HepG2 (cell line): ENCODE data around the gene ABHD18. TPM values are rescaled to one million over a fixed set of nuclear protein-coding genes. Genes with fewer than 3 reads are reported as not detected.
"Not testable (repeated sequence)": the region's sequence is repeated elsewhere in the genome, so short reads cannot be mapped to it uniquely, and the experiment has no call there.

ENCODE experiments used
- ATAC-seq: fragments of 200-7000 bp; cut with Tn5 transposase; 3 replicates; pipeline ENCODE4 v1.9.1; 2020; ENCODE audit warnings: mild to moderate bottlenecking, moderate library complexity
- BruUV-seq: library from RNA; stranded (reverse); fragments of 400-500 nt; replicated peaks from 2 replicates; lab custom pipeline; 2021; lab: Mats Ljungman, UMichigan
- CTCF ChIA-PET: fragments of 300-600 bp; formaldehyde crosslinking; extraction: SDS; loops from one replicate; lab custom pipeline; 2021; ENCODE audit warnings: low total read pairs, inconsistent platforms, low intra/inter-chr PET ratio; lab: Yijun Ruan, JAX
- POLR2A ChIA-PET: fragments of 350-600 bp; sonication (Branson Sonifier 250); formaldehyde crosslinking; loops from one replicate; lab custom pipeline; 2020; ENCODE audit warnings: antibody characterized with exemption, inconsistent platforms; lab: Yijun Ruan, JAX
- DNase-seq: peaks from one replicate; pipeline ENCODE4 v3.0.0-alpha.2; 2015; ENCODE audit warnings: low spot score
- FAIRE-seq: peaks from 3 replicates; lab custom pipeline; 2011; peaks lifted over from hg19 to GRCh38; lab: Jason Lieb, UNC
- H2AFZ ChIP-seq: one replicate; pipeline ENCODE4 v1.6.1; 2011; ENCODE audit warnings: low read length, inconsistent platforms
- H3K27ac ChIP-seq: fragments of 300-600 bp; 3 replicates; pipeline ENCODE4 v1.8.0; 2011; ENCODE audit warnings: mixed run types, mild to moderate bottlenecking, mixed read lengths, low read length, inconsistent platforms; ENCODE audit not compliant: insufficient read depth; ENCODE audit errors: extremely low read length
- H3K27me3 ChIP-seq, 2 experiments: fragments of 200-600 bp in 1 of 2; 2 replicates in 1 of 2; 3 replicates in 1 of 2; pipeline versions ENCODE4 v1.6.0 to v1.8.0; 2011; ENCODE audit warnings: low read length in 2 of 2, mild to moderate bottlenecking in 2 of 2, moderate library complexity in 2 of 2, inconsistent platforms in 1 of 2; ENCODE audit not compliant: insufficient read depth in 2 of 2, control insufficient read depth in 1 of 2
- H3K36me3 ChIP-seq, 2 experiments: fragments of 200-600 bp in 1 of 2; replicated peaks in 1 of 2; 2 replicates in 1 of 2; 3 replicates in 1 of 2; pipeline versions ENCODE4 v1.5.1 to v1.8.0; 2011; ENCODE audit warnings: low read length in 2 of 2, inconsistent platforms in 1 of 2; ENCODE audit not compliant: insufficient read depth in 2 of 2, control insufficient read depth in 1 of 2
- H3K4me1 ChIP-seq: 2 replicates; pipeline ENCODE4 v1.5.1; 2012; ENCODE audit warnings: low read length, inconsistent platforms; ENCODE audit not compliant: insufficient read depth
- H3K4me2 ChIP-seq: 2 replicates; pipeline ENCODE4 v1.6.0; 2011; ENCODE audit warnings: low read depth, low read length, inconsistent platforms
- H3K4me3 ChIP-seq, 3 experiments: fragments of 200-600 bp in 1 of 3; sonication (generic), shearing (Covaris generic) in 1 of 3; replicated peaks in 1 of 3; 2 replicates each; pipeline ENCODE4 v1.5.1; 2011 to 2016; ENCODE audit warnings: low read length in 3 of 3, inconsistent platforms in 2 of 3, low read depth in 2 of 3, mild to moderate bottlenecking in 2 of 3, control low read depth in 1 of 3, mixed read lengths in 1 of 3; ENCODE audit not compliant: insufficient read depth in 1 of 3
- H3K79me2 ChIP-seq: one replicate; pipeline ENCODE4 v1.6.1; 2011; ENCODE audit warnings: low read length, inconsistent platforms; ENCODE audit not compliant: insufficient read depth
- H3K9ac ChIP-seq: 2 replicates; pipeline ENCODE4 v1.6.0; 2011; ENCODE audit warnings: mild to moderate bottlenecking, low read depth, low read length, inconsistent platforms; ENCODE audit not compliant: insufficient read depth
- H3K9me3 ChIP-seq: 2 replicates; pipeline ENCODE4 v1.5.1; 2012; ENCODE audit warnings: mild to moderate bottlenecking, low read length
- H4K20me1 ChIP-seq: 2 replicates; pipeline ENCODE4 v1.6.0; 2011; ENCODE audit warnings: inconsistent platforms, mild to moderate bottlenecking, low read length, moderate library complexity; ENCODE audit not compliant: insufficient read depth
- DMTF1 ChIP-seq: sonication (generic); formaldehyde crosslinking; IDR thresholded peaks from 2 replicates; pipeline ENCODE4 v1.4.0; 2020; ENCODE audit warnings: mild to moderate bottlenecking, missing genetic modification reagents
- DRAP1 ChIP-seq: IDR thresholded peaks from 2 replicates; pipeline ENCODE4 v1.6.1; 2016; ENCODE audit warnings: missing genetic modification reagents, missing compliant biosample characterization
- RARG ChIP-seq: sonication (generic); formaldehyde crosslinking; IDR thresholded peaks from 2 replicates; pipeline ENCODE4 v1.4.0; 2020; ENCODE audit warnings: low read depth, mild to moderate bottlenecking, missing genetic modification reagents
- SAP130 ChIP-seq: IDR thresholded peaks from 2 replicates; pipeline ENCODE4 v1.6.1; 2016; ENCODE audit warnings: low read depth
- TFAP4 ChIP-seq: sonication (generic); IDR thresholded peaks from 2 replicates; pipeline ENCODE4 v1.6.1; 2016; ENCODE audit warnings: low read depth, borderline replicate concordance
- WIZ ChIP-seq: sonication (generic); formaldehyde crosslinking; IDR thresholded peaks from 2 replicates; pipeline ENCODE4 v1.5.1; 2020; ENCODE audit warnings: mild to moderate bottlenecking, missing genetic modification reagents
- ZBTB26 ChIP-seq: IDR thresholded peaks from 2 replicates; pipeline ENCODE4 v1.6.1; 2016; ENCODE audit warnings: missing compliant biosample characterization, missing genetic modification reagents, borderline replicate concordance
- ZBTB33 ChIP-seq: sonication (generic); formaldehyde crosslinking; IDR thresholded peaks from 2 replicates; pipeline ENCODE4 v1.4.0; 2020; ENCODE audit warnings: missing genetic modification reagents
- ZNF337 ChIP-seq: sonication (generic); formaldehyde crosslinking; IDR thresholded peaks from 2 replicates; pipeline ENCODE4 v1.5.1; 2020; ENCODE audit warnings: missing genetic modification reagents, low read depth, mild to moderate bottlenecking, borderline replicate concordance
- ZSCAN20 ChIP-seq: sonication (generic); formaldehyde crosslinking; IDR thresholded peaks from 2 replicates; pipeline ENCODE4 v1.4.0; 2020; ENCODE audit warnings: missing genetic modification reagents, mild to moderate bottlenecking, borderline replicate concordance
- WGBS: methylation state at CpG from one replicate; pipeline ENCODE4 v1.1.6; 2017; ENCODE audit warnings: low lambda C conversion rate; 5-methylcytosine and 5-hydroxymethylcytosine counted together
- in situ Hi-C: cut with HindIII; loops from 2 replicates; pipeline ENCODE4 v1.10.0; 2017; ENCODE audit warnings: low pct_unique_long_range_greater_than_20kb; ENCODE audit not compliant: extremely low pct_ligation_motif_present
- intact Hi-C: fragments of 100-400 bp; cut with micrococcal nuclease; formaldehyde crosslinking; loops from one replicate; pipeline ENCODE4 v1.10.0; 2022; ENCODE audit not compliant: unreplicated experiment
- polyA plus RNA-seq, 8 experiments: library from polyadenylated mRNA; depleted of rRNA in 3 of 8; stranded (reverse) in 7 of 8; unstranded in 1 of 8; fragments of >200 nt; fragmentation: Illumina TruSeq in 4 of 8; extraction: Trizol in 4 of 8; gene quantifications; 2 replicates each; pipeline versions ENCODE4 v1.2.1 to v1.2.3, GENCODE V29; 2011 to 2016; ENCODE audit warnings: low read depth in 4 of 8, missing spikeins in 1 of 8, mixed read lengths in 1 of 8; ENCODE audit not compliant: insufficient read depth in 1 of 8
- total RNA-seq, 5 experiments: library from RNA; depleted of rRNA; stranded (reverse); fragments of >200 nt; fragmentation: Illumina TruSeq; extraction: Trizol; gene quantifications; 2 replicates each; pipeline ENCODE4 v1.2.3, GENCODE V29; 2016; ENCODE audit warnings: low read depth in 1 of 5

The ABHD18 gene
- total and polyA plus RNA-seq, 2 of the 13 experiments (the other 11 are each of a cell fraction or from before 2014, with no cell fraction given): 5.5 to 16.3 TPM

GRCh38 chr4:127963633-127964398, 1.4 kb upstream of the ABHD18 start (continued):
- peak; percentile 75 for TF ChIP-seq ZBTB33 (CRISPR knock-in tag)
- TF ChIP-seq DRAP1 (CRISPR knock-in tag): peak; percentile 23; the same call in 1 of the 2 replicates
- TF ChIP-seq ZBTB26 (CRISPR knock-in tag): peak; percentile 42; the same call in 1 of the 2 replicates

- H4K20me1 ChIP-seq, H3K9me3 ChIP-seq, CTCF ChIA-PET, H3K27me3 ChIP-seq, H2AFZ ChIP-seq, H3K36me3 ChIP-seq, DNase-seq, FAIRE-seq: not testable (repeated sequence)
- WGBS: 0% methylated on average over 1 of the region's 41 CpGs
- Histone ChIP-seq H3K4me1 (peaks cover 41% of the 10 kb centered on the region), H3K9ac (peak overlapping the region; percentile 98), H3K4me2 (peak overlapping the region; percentile 53), H3K27ac (peak overlapping the region; percentile 90), H3K79me2 (peaks cover 51% of the 10 kb centered on the region), H3K4me3 (peak overlapping the region; percentile 84 to 99 (median 90))
- intact Hi-C loops (loop anchor here (2.0 to 10.0 kb wide), 3 partner anchors 84 to 320 kb away; partner anchors contain the start of genes HSPA4L, PGRMC2 and PLK4), in situ Hi-C loops (loop anchor here (10.0 kb wide), 1 partner anchor 90 kb away; no protein-coding TSS in a partner anchor)
- POLR2A ChIA-PET: interaction anchor here (0.6 to 3.0 kb wide), 15 partner anchors 9 to 332 kb away, joined by 3 to 52 read pairs (median 4); partner anchors contain the start of genes LARP1B and PLK4
- TSS peak; percentile 70 for BruUV-seq
- peak; percentile 46 for ATAC-seq
- TF ChIP-seq DMTF1 (CRISPR knock-in tag) (0 out of 2 replicates have a peak, but pooled peaks have one; percentile 60), TFAP4 (peak; percentile 34; the same call in 1 of the 2 replicates), RARG (CRISPR knock-in tag) (0 out of 2 replicates have a peak, but pooled peaks have one; percentile 15), WIZ (CRISPR knock-in tag) (0 out of 2 replicates have a peak, but pooled peaks have one; percentile 19), ZSCAN20 (CRISPR knock-in tag) (0 out of 2 replicates have a peak, but pooled peaks have one; percentile 9), SAP130 (CRISPR knock-in tag) (0 out of 2 replicates have a peak, but pooled peaks have one; percentile 5), ZNF337 (CRISPR knock-in tag) (peak; percentile 66; the same call in 1 of the 2 replicates)
Measured at GRCh38 chr4:127964426-127965061, 662 bp upstream of the ABHD18 start.
